ENCODE data around the gene SELENOH.

Gene SELENOH

GRCh38 chr11:57745206-57745605 lies 3.9 kb downstream of the SELENOH start:
- POLR2A ChIA-PET (ENCODE audit: low non-redundant PET), result no interaction called here
- H3K27ac ChIP-seq, result peak overlapping the region; percentile 21; the same call in 1 of the 2 replicates
- DNase-seq (ENCODE audit: low spot score), result no peak
- TF ChIP-seq, protein P1, sequence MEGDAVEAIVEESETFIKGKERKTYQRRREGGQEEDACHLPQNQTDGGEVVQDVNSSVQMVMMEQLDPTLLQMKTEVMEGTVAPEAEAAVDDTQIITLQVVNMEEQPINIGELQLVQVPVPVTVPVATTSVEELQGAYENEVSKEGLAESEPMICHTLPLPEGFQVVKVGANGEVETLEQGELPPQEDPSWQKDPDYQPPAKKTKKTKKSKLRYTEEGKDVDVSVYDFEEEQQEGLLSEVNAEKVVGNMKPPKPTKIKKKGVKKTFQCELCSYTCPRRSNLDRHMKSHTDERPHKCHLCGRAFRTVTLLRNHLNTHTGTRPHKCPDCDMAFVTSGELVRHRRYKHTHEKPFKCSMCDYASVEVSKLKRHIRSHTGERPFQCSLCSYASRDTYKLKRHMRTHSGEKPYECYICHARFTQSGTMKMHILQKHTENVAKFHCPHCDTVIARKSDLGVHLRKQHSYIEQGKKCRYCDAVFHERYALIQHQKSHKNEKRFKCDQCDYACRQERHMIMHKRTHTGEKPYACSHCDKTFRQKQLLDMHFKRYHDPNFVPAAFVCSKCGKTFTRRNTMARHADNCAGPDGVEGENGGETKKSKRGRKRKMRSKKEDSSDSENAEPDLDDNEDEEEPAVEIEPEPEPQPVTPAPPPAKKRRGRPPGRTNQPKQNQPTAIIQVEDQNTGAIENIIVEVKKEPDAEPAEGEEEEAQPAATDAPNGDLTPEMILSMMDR (conservative IDR thresholded peaks at IDR 0.05; ENCODE audit: low read depth), result no peak
- CTCF ChIA-PET, result no interaction called here

DNA sequence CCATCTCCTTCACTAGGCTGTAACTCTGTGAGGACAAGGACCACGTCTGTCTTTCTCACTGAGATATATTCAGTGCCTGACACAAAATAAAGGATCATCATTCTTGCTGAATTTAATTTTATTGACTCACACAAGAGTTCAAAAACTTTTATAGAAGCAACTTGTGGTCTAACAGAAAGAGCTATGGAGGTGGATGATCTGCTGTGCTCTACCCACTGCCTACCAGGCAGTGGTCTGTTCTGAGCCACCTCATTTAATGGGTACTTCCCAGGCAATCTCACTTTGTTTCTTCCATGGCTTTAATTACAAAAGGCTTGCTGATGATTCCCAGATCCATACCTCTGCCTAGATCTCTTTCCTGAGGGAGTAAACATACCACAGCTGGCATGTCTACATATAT lies 5.6 kb downstream of the SELENOH start:
- ChIA-PET POLR2A (ENCODE audit: low non-redundant PET) (no interaction called here), CTCF (interaction anchor here (0.6 to 1.7 kb wide), 3 partner anchors 32 to 58 kb away, joined by 3 to 4 read pairs (median 3); no protein-coding TSS in a partner anchor)
- no peak for DNase-seq (ENCODE audit: low spot score)
- TF ChIP-seq, protein P1 (conservative IDR thresholded peaks at IDR 0.05; ENCODE audit: low read depth), result no peak
- no peak overlapping the region for H3K27ac ChIP-seq

DNA sequence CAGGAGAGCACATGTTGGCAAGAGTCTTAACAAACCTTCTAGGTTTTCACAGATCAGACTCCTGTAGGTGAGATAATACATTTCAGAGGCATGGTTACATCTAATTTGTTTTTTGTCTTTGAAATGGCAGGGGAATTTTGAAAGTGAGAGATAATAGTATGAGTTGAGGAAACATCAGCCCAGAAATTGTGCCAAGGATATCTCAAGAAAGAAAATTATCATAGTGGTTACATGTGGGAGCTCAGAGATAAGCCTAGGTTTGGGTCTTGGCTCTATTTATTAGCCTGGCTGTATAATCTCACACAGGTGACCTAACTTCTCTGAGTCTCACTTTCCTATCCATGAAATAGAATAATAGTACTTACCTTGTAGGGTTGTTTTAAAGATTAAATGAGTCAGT lies 9.9 kb downstream of the SELENOH start:
- DNase-seq (ENCODE audit: low spot score), result no peak
- TF ChIP-seq, protein P1 (conservative IDR thresholded peaks at IDR 0.05; ENCODE audit: low read depth), result no peak
- no peak overlapping the region for H3K27ac ChIP-seq
- ChIA-PET CTCF (interaction anchor here (0.7 to 2.7 kb wide), 4 partner anchors 9 to 50 kb away, joined by 3 to 16 read pairs (median 6); partner anchors contain the start of gene CTNND1), POLR2A (ENCODE audit: low non-redundant PET) (no interaction called here)

GRCh38 chr11:57751676-57752253 lies 10.5 kb downstream of the SELENOH start, which contains the start of gene BTBD18:
Gene BTBD18, minus strand, starts transcription at chr11:57751819. Its CDS starts 631 bp downstream, at chr11:57751188.
- no peak within 1 kb of the TSS for H3K27ac ChIP-seq
- ChIA-PET CTCF (interaction anchor here (0.6 to 2.7 kb wide), 6 partner anchors 9 to 58 kb away, joined by 3 to 16 read pairs (median 5); partner anchors contain the start of gene CTNND1), POLR2A (ENCODE audit: low non-redundant PET) (interaction anchor here (0.6 kb wide), 1 partner anchor 40 kb away, joined by 3 read pairs; the partner anchor contains the start of gene MED19)
- TF ChIP-seq, protein P1 (conservative IDR thresholded peaks at IDR 0.05; ENCODE audit: low read depth), result peak; percentile 39
- no peak for DNase-seq (ENCODE audit: low spot score)

- POLR2A ChIA-PET (ENCODE audit: low non-redundant PET), result no interaction called here
- TF ChIP-seq, protein P1 (conservative IDR thresholded peaks at IDR 0.05; ENCODE audit: low read depth), result no peak
- DNase-seq (ENCODE audit: low spot score), result no peak
- CTCF ChIA-PET, result interaction anchor here (0.6 to 2.7 kb wide), 2 partner anchors 48 to 289 kb away, joined by 5 to 16 read pairs; no protein-coding TSS in a partner anchor
- H3K27ac ChIP-seq, result no peak overlapping the region
These were observed 11.7 kb downstream of the SELENOH start for GRCh38 chr11:57752954-57753353.

DNA sequence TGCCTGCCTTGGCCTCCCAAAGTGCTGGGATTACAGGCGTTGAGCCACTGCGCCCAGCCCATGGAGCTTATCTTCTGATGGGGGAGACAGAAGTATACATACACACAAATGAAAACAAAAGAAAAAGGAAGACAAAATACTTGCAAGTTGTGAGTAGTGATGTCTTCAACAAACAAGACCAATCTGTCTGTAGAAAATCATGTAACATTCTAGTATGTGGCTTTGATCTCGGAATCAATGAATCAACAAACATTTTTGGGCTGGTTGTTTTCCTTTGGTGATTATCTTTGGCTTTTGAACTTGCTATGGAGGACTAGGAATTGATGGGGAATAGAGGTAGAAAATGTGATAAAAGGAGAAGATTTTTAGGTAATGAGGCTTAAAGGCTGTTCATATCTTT lies 16.9 kb downstream of the SELENOH start:
- ChIA-PET POLR2A (ENCODE audit: low non-redundant PET) (no interaction called here), CTCF (interaction anchor here (3.6 kb wide), 1 partner anchor 42 kb away, joined by 17 read pairs; no protein-coding TSS in a partner anchor)
- DNase-seq (ENCODE audit: low spot score), result no peak
- H3K27ac ChIP-seq, result no peak overlapping the region
- TF ChIP-seq, protein P1 (conservative IDR thresholded peaks at IDR 0.05; ENCODE audit: low read depth), result no peak
